Calu3 (cell line): ENCODE data around the gene FAM89A. TPM values are rescaled to one million over a fixed set of nuclear protein-coding genes. Genes with fewer than 3 reads are reported as not detected.

ENCODE experiments used
- BruUV-seq: library from RNA; stranded (reverse); fragments of 400-500 nt; replicated peaks from 2 replicates; lab custom pipeline; 2021; lab: Mats Ljungman, UMichigan
- CTCF ChIA-PET: fragments of 300-600 bp; sonication (Branson Sonifier 250); formaldehyde crosslinking; loops from one replicate; lab custom pipeline; 2022; ENCODE audit warnings: antibody characterized with exemption; lab: Charles Lee
- DNase-seq: peaks from one replicate; pipeline ENCODE4 v3.0.0; 2022
- H3K27ac Mint-ChIP-seq: one replicate; pipeline ENCODE4 v1.8.0; 2022; ENCODE audit warnings: mixed read lengths; ENCODE audit not compliant: unreplicated experiment
- H3K27me3 Mint-ChIP-seq: one replicate; pipeline ENCODE4 v1.8.0; 2022; ENCODE audit warnings: mixed read lengths; ENCODE audit not compliant: unreplicated experiment
- H3K36me3 Mint-ChIP-seq: one replicate; pipeline ENCODE4 v1.8.0; 2022; ENCODE audit warnings: mild to moderate bottlenecking, moderate library complexity, mixed read lengths; ENCODE audit not compliant: insufficient read depth, unreplicated experiment
- H3K4me1 Mint-ChIP-seq: one replicate; pipeline ENCODE4 v1.8.0; 2022; ENCODE audit warnings: mild to moderate bottlenecking, low read depth, mixed read lengths; ENCODE audit not compliant: unreplicated experiment
- H3K4me3 Mint-ChIP-seq: one replicate; pipeline ENCODE4 v1.8.0; 2022; ENCODE audit warnings: mild to moderate bottlenecking, low read depth, moderate library complexity, mixed read lengths; ENCODE audit not compliant: unreplicated experiment
- H3K9me3 Mint-ChIP-seq: one replicate; pipeline ENCODE4 v1.8.0; 2022; ENCODE audit warnings: low read depth, mixed read lengths; ENCODE audit not compliant: unreplicated experiment
- CTCF ChIP-seq: fragments of 200-600 bp; IDR thresholded peaks from one replicate; pipeline ENCODE4 v1.8.0; 2022; ENCODE audit warnings: antibody characterized with exemption; ENCODE audit not compliant: unreplicated experiment
- intact Hi-C: fragments of 100-400 bp; cut with micrococcal nuclease; formaldehyde crosslinking; loops from one replicate; pipeline ENCODE4 v1.10.0; 2022; ENCODE audit not compliant: unreplicated experiment
- total RNA-seq: library from RNA; stranded (reverse); gene quantifications from 2 replicates; pipeline ENCODE4 v1.2.3, GENCODE V29; 2022

FAM89A gene
- total RNA-seq, 1 experiment from 2014 or later, result 12.3 TPM

DNA sequence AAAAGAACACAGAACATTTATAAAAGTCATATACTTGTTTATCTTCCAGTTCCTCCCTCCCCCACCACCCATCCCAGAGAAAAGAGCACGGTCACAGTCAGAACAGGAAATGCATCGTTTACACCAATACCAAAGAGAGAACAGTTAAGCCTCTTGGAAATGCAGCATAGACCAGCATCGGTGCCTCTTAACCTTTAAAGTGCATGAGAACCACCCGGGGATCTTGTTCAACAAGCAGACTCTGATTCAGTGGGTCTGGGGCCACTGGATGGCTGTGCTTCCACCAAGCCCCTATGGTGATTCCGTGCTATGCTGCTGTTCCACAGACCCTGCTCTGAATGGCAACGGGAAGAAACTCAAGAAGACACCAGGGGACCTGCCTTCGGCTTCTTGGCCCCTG lies 19.2 kb downstream of the FAM89A start:
- H3K36me3 Mint-ChIP-seq, result no peaks in the 10 kb centered on the region
- H3K4me3 Mint-ChIP-seq, result no peak overlapping the region
- DNase-seq, result no peak
- no peak for TF ChIP-seq CTCF
- CTCF ChIA-PET, result no interaction called here
- no TSS peak for BruUV-seq
- no peaks in the 10 kb centered on the region for H3K27me3 Mint-ChIP-seq
- intact Hi-C loops, result no loop called here
- no peaks in the 10 kb centered on the region for H3K9me3 Mint-ChIP-seq
- no peaks in the 10 kb centered on the region for H3K4me1 Mint-ChIP-seq
- H3K27ac Mint-ChIP-seq, result no peak overlapping the region

- CTCF ChIA-PET, result no interaction called here
- H3K27me3 Mint-ChIP-seq, result no peaks in the 10 kb centered on the region
- H3K4me1 Mint-ChIP-seq, result no peaks in the 10 kb centered on the region
- intact Hi-C loops, result no loop called here
- BruUV-seq, result no TSS peak
- H3K36me3 Mint-ChIP-seq, result no peaks in the 10 kb centered on the region
- TF ChIP-seq CTCF, result no peak
- no peak overlapping the region for H3K27ac Mint-ChIP-seq
- H3K4me3 Mint-ChIP-seq, result no peak overlapping the region
- DNase-seq, result no peak
- no peaks in the 10 kb centered on the region for H3K9me3 Mint-ChIP-seq
Measured at GRCh38 chr1:231020139-231020601, 19.9 kb downstream of the FAM89A start.

- no peak for TF ChIP-seq CTCF
- Mint-ChIP-seq H3K36me3 (no peaks in the 10 kb centered on the region), H3K4me3 (no peak overlapping the region), H3K27me3 (no peaks in the 10 kb centered on the region), H3K4me1 (no peaks in the 10 kb centered on the region), H3K27ac (no peak overlapping the region), H3K9me3 (no peaks in the 10 kb centered on the region)
- intact Hi-C loops, result no loop called here
- BruUV-seq, result no TSS peak
- CTCF ChIA-PET, result interaction anchor here (0.6 kb wide), 1 partner anchor 1384 kb away, joined by 3 read pairs; no protein-coding TSS in a partner anchor
- no peak for DNase-seq
Measured at GRCh38 chr1:231019711-231020110, 20.3 kb downstream of the FAM89A start.

DNA sequence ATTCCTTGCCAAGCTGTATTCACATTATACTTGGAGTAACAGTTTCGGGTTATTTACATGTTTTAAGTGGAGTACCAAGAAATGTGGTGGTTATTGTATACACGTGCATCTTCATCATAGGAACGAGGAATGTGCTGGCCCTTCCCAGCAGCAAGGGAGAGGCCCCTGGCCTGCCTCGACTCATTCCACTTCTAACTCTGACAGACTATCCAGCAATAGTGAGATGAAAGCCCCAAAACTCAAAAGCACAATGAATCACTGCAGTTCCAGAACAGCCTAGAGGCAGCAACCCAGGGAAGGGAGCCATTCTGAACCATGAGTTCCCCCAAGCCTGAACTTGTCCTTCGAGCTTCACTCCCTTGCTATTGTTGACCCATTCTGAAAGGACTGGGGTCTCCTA lies 23.1 kb downstream of the FAM89A start:
- intact Hi-C loops, result no loop called here
- CTCF ChIA-PET, result no interaction called here
- Mint-ChIP-seq H3K36me3 (no peaks in the 10 kb centered on the region), H3K27ac (no peak overlapping the region), H3K4me3 (no peak overlapping the region), H3K27me3 (no peaks in the 10 kb centered on the region), H3K9me3 (no peaks in the 10 kb centered on the region), H3K4me1 (no peaks in the 10 kb centered on the region)
- TF ChIP-seq CTCF, result no peak
- no peak for DNase-seq
- BruUV-seq, result no TSS peak
